Measurements from ENCODE around the gene HSBP1L1.

Gene HSBP1L1

GRCh38 chr18:79962311-79962710, 2.1 kb upstream of the HSBP1L1 start:
- CTCF ChIA-PET = no interaction called here
- Histone ChIP-seq H3K4me3 (ENCODE audit: low read depth, low read length) (no peak overlapping the region), H3K4me1 (ENCODE audit: control insufficient read depth, insufficient read depth, low read length) (peaks cover 18% of the 10 kb centered on the region), H3K36me3 (ENCODE audit: control insufficient read depth in 2 of 2, insufficient read depth in 1 of 2, low read length in 2 of 2) (no peaks in the 10 kb centered on the region), H3K9me3 (ENCODE audit: control insufficient read depth, insufficient read depth, low read depth, low read length) (no peaks in the 10 kb centered on the region), H3K27ac (ENCODE audit: extremely low read depth, low read depth, low read length) (no peak overlapping the region)
- TF ChIP-seq PRDM2 (tag by site-specific recombination; IDR thresholded peaks at IDR 0.05; ENCODE audit: borderline replicate concordance) = no peak
- peak; percentile 73; the same call in 1 of the 2 replicates for TF ChIP-seq EGR2 (tag by site-specific recombination; IDR thresholded peaks at IDR 0.05; ENCODE audit: low read depth)
- TF ChIP-seq ZFHX2 (tag by site-specific recombination; conservative IDR thresholded peaks at IDR 0.05) = peak; percentile 81
- POLR2A ChIA-PET = interaction anchor here (0.9 to 1.0 kb wide), 2 partner anchors 9 to 22 kb away, joined by 3 to 4 read pairs; no protein-coding TSS in a partner anchor

DNA sequence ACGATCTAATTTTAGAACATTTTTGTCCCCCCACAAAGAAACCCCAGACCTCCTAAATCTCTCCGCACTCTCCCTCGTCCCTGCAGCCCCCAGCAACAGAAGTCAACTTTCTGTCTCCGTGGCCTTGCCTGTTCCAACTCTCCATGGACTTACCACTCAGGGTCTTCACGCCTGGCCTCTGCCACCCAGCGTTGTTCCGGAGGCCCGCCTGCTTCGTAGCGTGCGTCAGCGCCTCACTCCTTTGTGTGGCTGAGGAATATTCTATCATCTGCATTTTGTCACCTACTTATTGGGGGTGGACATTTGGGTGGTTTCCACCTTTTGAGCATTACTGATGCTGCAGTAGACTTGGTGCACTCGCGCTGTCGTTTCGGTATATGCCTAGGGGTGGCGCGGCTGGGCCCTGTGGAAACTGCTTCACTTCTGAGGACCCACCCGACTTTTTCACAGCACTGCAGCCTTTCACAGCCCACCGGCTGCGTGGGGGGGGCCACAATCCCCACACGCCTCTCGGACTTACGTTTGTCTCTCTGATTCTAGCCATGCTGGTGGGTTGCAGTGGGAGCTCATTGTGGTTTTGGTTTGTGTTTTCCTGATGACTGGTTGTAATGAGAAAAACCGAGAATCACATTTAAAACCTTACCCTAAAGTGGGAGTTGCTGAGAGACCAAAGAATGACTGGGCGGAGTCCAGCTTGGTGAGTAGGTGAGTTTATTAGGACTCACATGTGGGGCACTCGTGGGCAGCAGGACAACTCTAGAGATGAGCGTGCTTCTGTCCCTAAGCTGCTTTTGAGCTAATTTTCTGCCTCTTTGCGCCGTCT, 1.4 kb upstream of the HSBP1L1 start:
- CTCF ChIA-PET = no interaction called here
- Histone ChIP-seq H3K27ac (ENCODE audit: extremely low read depth, low read depth, low read length) (no peak overlapping the region), H3K4me1 (ENCODE audit: control insufficient read depth, insufficient read depth, low read length) (peaks cover 18% of the 10 kb centered on the region), H3K36me3 (ENCODE audit: control insufficient read depth in 2 of 2, insufficient read depth in 1 of 2, low read length in 2 of 2) (peaks cover 5% of the 10 kb centered on the region in 2 experiments; a peak in 2 of 3 replicates), H3K9me3 (ENCODE audit: control insufficient read depth, insufficient read depth, low read depth, low read length) (no peaks in the 10 kb centered on the region), H3K4me3 (ENCODE audit: low read depth, low read length) (no peak overlapping the region)
- TF ChIP-seq ATF2 (tag by site-specific recombination; IDR thresholded peaks at IDR 0.05; ENCODE audit: low read depth) (no peak), ZSCAN30 (tag by site-specific recombination; IDR thresholded peaks at IDR 0.05) (no peak), ZSCAN23 (tag by site-specific recombination; IDR thresholded peaks at IDR 0.05) (no peak), ZFHX2 (tag by site-specific recombination; conservative IDR thresholded peaks at IDR 0.05) (peak; percentile 77), ZNF211 (tag by site-specific recombination; IDR thresholded peaks at IDR 0.05; ENCODE audit: low read depth) (no peak), EGR2 (tag by site-specific recombination; IDR thresholded peaks at IDR 0.05; ENCODE audit: low read depth) (peak; percentile 81), KLF1 (tag by site-specific recombination; IDR thresholded peaks at IDR 0.05) (0 out of 2 replicates have a peak, but pooled peaks have one; percentile 11), ZNF10 (tag by site-specific recombination; IDR thresholded peaks at IDR 0.05) (no peak)
- TF ChIP-seq, protein P1, sequence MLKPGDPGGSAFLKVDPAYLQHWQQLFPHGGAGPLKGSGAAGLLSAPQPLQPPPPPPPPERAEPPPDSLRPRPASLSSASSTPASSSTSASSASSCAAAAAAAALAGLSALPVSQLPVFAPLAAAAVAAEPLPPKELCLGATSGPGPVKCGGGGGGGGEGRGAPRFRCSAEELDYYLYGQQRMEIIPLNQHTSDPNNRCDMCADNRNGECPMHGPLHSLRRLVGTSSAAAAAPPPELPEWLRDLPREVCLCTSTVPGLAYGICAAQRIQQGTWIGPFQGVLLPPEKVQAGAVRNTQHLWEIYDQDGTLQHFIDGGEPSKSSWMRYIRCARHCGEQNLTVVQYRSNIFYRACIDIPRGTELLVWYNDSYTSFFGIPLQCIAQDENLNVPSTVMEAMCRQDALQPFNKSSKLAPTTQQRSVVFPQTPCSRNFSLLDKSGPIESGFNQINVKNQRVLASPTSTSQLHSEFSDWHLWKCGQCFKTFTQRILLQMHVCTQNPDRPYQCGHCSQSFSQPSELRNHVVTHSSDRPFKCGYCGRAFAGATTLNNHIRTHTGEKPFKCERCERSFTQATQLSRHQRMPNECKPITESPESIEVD (tag by site-specific recombination; IDR thresholded peaks at IDR 0.05) = no peak
- POLR2A ChIA-PET = no interaction called here

All from HEK293 (cell line).